Kidney (tissue), 14 donors: Measurements from ENCODE around the gene IRX2. TPM values are rescaled to one million over a fixed set of nuclear protein-coding genes. Genes with fewer than 3 reads are reported as not detected.
A peak's percentile ranks its signal among the peaks of the same experiment; 100 is the strongest.

Experiments
- DNase-seq, 5 donors: peaks; one replicate each; pipeline ENCODE4 v3.0.0-alpha.2; 2013 to 2020
- FAIRE-seq: peaks from 2 replicates; lab custom pipeline; 2012; peaks lifted over from hg19 to GRCh38; lab: Jason Lieb, UNC
- H3K27ac ChIP-seq, 2 donors: one replicate each; pipeline ENCODE4 v1.7.0; 2013; ENCODE audit warnings: low read depth in 2 of 2, low read length in 2 of 2, inconsistent platforms in 1 of 2
- H3K27me3 ChIP-seq: one replicate; pipeline ENCODE4 v1.7.1; 2013; ENCODE audit warnings: low read length, inconsistent platforms; ENCODE audit not compliant: control insufficient read depth, insufficient read depth
- H3K36me3 ChIP-seq, 3 donors: one replicate each; pipeline versions ENCODE4 v1.7.0 to v1.7.1; 2013; ENCODE audit warnings: low read length in 3 of 3, control low read depth in 1 of 3, inconsistent platforms in 1 of 3; ENCODE audit not compliant: insufficient read depth in 3 of 3, control insufficient read depth in 2 of 3
- H3K4me1 ChIP-seq, 3 donors: one replicate each; pipeline versions ENCODE4 v1.7.0 to v1.7.1; 2013; ENCODE audit warnings: low read length in 3 of 3, inconsistent platforms in 1 of 3, low read depth in 1 of 3; ENCODE audit not compliant: control insufficient read depth in 2 of 3, insufficient read depth in 2 of 3
- H3K4me3 ChIP-seq, 3 donors: one replicate each; pipeline versions ENCODE4 v1.7.0 to v1.8.1; 2013; ENCODE audit warnings: low read length in 3 of 3, control low read depth in 1 of 3, inconsistent platforms in 1 of 3
- H3K9ac ChIP-seq, 3 donors: one replicate each; pipeline versions ENCODE4 v1.7.0 to v1.7.1; 2013; ENCODE audit warnings: low read length in 3 of 3, control low read depth in 1 of 3, inconsistent platforms in 1 of 3
- H3K9me3 ChIP-seq, 3 donors: one replicate each; pipeline versions ENCODE4 v1.7.0 to v1.7.1; 2013; ENCODE audit warnings: low read length in 3 of 3, control low read depth in 1 of 3, inconsistent platforms in 1 of 3; ENCODE audit not compliant: control insufficient read depth in 2 of 3, insufficient read depth in 1 of 3
- CTCF ChIP-seq: IDR thresholded peaks from 3 replicates; pipeline ENCODE4 v1.5.1; 2012; ENCODE audit warnings: mild to moderate bottlenecking, moderate library complexity, borderline replicate concordance; ENCODE audit not compliant: insufficient read depth; ENCODE audit errors: extremely low read depth
- intact Hi-C: fragments of 100-400 bp; cut with DNase I; formaldehyde crosslinking; loops from one replicate; pipeline ENCODE4 v1.11.1; 2022
- polyA plus RNA-seq: library from polyadenylated mRNA; stranded (reverse); fragments of 350-450 nt; fragmentation: Illumina TruSeq; extraction: RNeasy Lipid Tissue Mini Kit (QIAGEN cat#74804); gene quantifications from one replicate; pipeline ENCODE4 v1.2.3, GENCODE V29; 2014; ENCODE audit warnings: low read depth, low replicate concordance; ENCODE audit not compliant: insufficient read depth
- total RNA-seq: library from RNA; stranded (reverse); fragmentation: NEBNext Ultra II Directional; extraction: Animal tissue kit (Norgen Biotek cat#: 25700); gene quantifications from one replicate; pipeline ENCODE4 v1.2.1, GENCODE V29; 2021
- donor health status: control.
- donor health status: control.
- donor health status: control.
- donor health status: control.
- donor health status: control.
- donor health status: DM: yes; HTN: yes; CAD: no.
- donor health status: Normal renal cell carcinoma (clear cell type).

The IRX2 gene
- total and polyA plus RNA-seq, 2 donors from 2014 or later, result 11.7 to 44.2 TPM

- FAIRE-seq (no peak), DNase-seq (no peak)
- no peak overlapping the region for H3K27ac ChIP-seq
- no peaks in the 10 kb centered on the region for H3K27me3 ChIP-seq
- H3K9me3 ChIP-seq, result no peaks in the 10 kb centered on the region
- H3K9ac ChIP-seq, result no peak overlapping the region
- H3K36me3 ChIP-seq, result no peaks in the 10 kb centered on the region
- TF ChIP-seq CTCF, result no peak
- no peak overlapping the region for H3K4me3 ChIP-seq
- intact Hi-C loops, result no loop called here
- H3K4me1 ChIP-seq, result no peaks in the 10 kb centered on the region
Observed at GRCh38 chr5:2714026-2714425, 37.5 kb downstream of the IRX2 start.

- DNase-seq (no peak), FAIRE-seq (no peak)
- no peaks in the 10 kb centered on the region for H3K9me3 ChIP-seq
- no peak overlapping the region for H3K9ac ChIP-seq
- TF ChIP-seq CTCF, result no peak
- no peak overlapping the region for H3K27ac ChIP-seq
- H3K4me3 ChIP-seq, result no peak overlapping the region
- no peaks in the 10 kb centered on the region for H3K4me1 ChIP-seq
- intact Hi-C loops, result no loop called here
- no peaks in the 10 kb centered on the region for H3K36me3 ChIP-seq
- H3K27me3 ChIP-seq, result no peaks in the 10 kb centered on the region
Observed at GRCh38 chr5:2711446-2712425, 39.7 kb downstream of the IRX2 start.

GRCh38 chr5:2710910-2711309 is 40.6 kb downstream of the IRX2 start:
- no peaks in the 10 kb centered on the region for H3K27me3 ChIP-seq
- H3K4me1 ChIP-seq, result no peaks in the 10 kb centered on the region
- H3K9ac ChIP-seq, result no peak overlapping the region
- FAIRE-seq, result no peak
- DNase-seq, result peak in 1 of 5 donors; percentile 11
- no peaks in the 10 kb centered on the region for H3K36me3 ChIP-seq
- intact Hi-C loops, result no loop called here
- TF ChIP-seq CTCF, result no peak
- no peaks in the 10 kb centered on the region for H3K9me3 ChIP-seq
- no peak overlapping the region for H3K4me3 ChIP-seq
- no peak overlapping the region for H3K27ac ChIP-seq
